ENCODE data around the gene WASL.

DNA sequence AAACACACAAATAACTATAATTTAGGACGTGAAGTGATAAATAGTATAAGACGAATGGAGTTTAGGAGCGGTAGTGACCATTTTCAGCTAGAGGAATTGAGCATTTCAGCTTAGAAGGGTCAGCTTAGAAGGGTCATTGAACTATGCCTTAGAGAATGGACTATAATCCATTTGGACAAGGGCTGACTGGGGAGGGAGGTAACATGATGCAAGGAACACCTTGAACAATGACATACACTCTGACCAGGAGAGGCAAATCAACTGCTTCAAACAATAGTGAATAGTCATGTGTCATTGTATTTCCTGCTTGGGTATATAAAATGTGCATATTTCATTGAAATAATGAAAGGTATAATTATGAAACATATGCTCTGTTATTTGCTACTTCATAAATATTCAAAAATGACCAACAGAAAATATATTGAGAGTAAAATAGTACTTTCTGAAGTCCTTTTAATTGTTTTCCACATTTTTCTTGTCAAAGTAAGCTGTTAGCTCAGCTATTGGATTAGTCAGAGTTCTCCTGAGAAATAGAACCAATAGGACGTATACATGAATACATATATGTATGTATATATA is 40.5 kb upstream of the WASL start:
- TF ChIP-seq, protein P1, sequence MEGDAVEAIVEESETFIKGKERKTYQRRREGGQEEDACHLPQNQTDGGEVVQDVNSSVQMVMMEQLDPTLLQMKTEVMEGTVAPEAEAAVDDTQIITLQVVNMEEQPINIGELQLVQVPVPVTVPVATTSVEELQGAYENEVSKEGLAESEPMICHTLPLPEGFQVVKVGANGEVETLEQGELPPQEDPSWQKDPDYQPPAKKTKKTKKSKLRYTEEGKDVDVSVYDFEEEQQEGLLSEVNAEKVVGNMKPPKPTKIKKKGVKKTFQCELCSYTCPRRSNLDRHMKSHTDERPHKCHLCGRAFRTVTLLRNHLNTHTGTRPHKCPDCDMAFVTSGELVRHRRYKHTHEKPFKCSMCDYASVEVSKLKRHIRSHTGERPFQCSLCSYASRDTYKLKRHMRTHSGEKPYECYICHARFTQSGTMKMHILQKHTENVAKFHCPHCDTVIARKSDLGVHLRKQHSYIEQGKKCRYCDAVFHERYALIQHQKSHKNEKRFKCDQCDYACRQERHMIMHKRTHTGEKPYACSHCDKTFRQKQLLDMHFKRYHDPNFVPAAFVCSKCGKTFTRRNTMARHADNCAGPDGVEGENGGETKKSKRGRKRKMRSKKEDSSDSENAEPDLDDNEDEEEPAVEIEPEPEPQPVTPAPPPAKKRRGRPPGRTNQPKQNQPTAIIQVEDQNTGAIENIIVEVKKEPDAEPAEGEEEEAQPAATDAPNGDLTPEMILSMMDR (IDR thresholded peaks at IDR 0.05), result no peak
- TF ChIP-seq EP300 (IDR thresholded peaks at IDR 0.05) (no peak), POLR2A (IDR thresholded peaks at IDR 0.05) (no peak), POLR2AphosphoS5 (IDR thresholded peaks at IDR 0.05) (no peak)
